Measurements from ENCODE around the gene CXCL5. TPM values are rescaled to one million over a fixed set of nuclear protein-coding genes. Genes with fewer than 3 reads are reported as not detected.

Gene CXCL5
- total and polyA plus RNA-seq, 2 donors (not counting 3 experiments of a cell fraction or from before 2014, with no cell fraction given): 0.33 to 0.40 TPM

GRCh38 chr4:74041418-74041817, 42.9 kb upstream of the CXCL5 start:
- Histone ChIP-seq H3K27ac (ENCODE audit: insufficient read depth, low read depth, low read length) (no peak overlapping the region), H4K20me1 (replicated peaks; ENCODE audit: control insufficient read depth, extremely low read depth, insufficient read depth, low read length) (no peaks in the 10 kb centered on the region), H3K9me1 (replicated peaks; ENCODE audit: control insufficient read depth, extremely low read depth, insufficient read depth, low read length) (no peaks in the 10 kb centered on the region), H3K9ac (replicated peaks; ENCODE audit: extremely low read depth, insufficient read depth, low read length) (no peak overlapping the region), H3K4me2 (ENCODE audit: insufficient read depth, low read length) (no peak overlapping the region), H3K79me2 (ENCODE audit: control insufficient read depth, insufficient read depth, low read length) (no peaks in the 10 kb centered on the region), H3K4me3 (replicated peaks in 1 of 3; ENCODE audit: insufficient read depth in 1 of 3, low read depth in 1 of 3, low read length in 3 of 3) (no peak overlapping the region), H3K36me3 (ENCODE audit: control insufficient read depth in 2 of 2, extremely low read depth in 1 of 2, insufficient read depth in 2 of 2, low read length in 2 of 2) (no peaks in the 10 kb centered on the region), H3K9me3 (replicated peaks; ENCODE audit: control insufficient read depth, insufficient read depth, low read length) (no peaks in the 10 kb centered on the region), H3K4me1 (ENCODE audit: control insufficient read depth, extremely low read depth, insufficient read depth, low read length) (peaks cover 16% of the 10 kb centered on the region), H2AFZ (ENCODE audit: low read depth, low read length) (no peak overlapping the region), H3K27me3 (ENCODE audit: control insufficient read depth in 2 of 2, insufficient read depth in 2 of 2, low read length in 2 of 2) (no peaks in the 10 kb centered on the region)
- dilution Hi-C loops (cut with MboI; ENCODE audit: extremely low pct_ligation_motif_present, low sequenced_read_pairs) (no loop called here), intact Hi-C loops (cut with micrococcal nuclease) (no loop called here)
- DNase-seq (ENCODE audit: low read depth, low spot score): no peak
- ChIA-PET CTCF (interaction anchor here (1.1 to 2.4 kb wide), 6 partner anchors 11 to 387 kb away, joined by 3 to 10 read pairs (median 3); partner anchors contain the start of gene CXCL2), POLR2A (no interaction called here)
- BruUV-seq (replicated peaks): no TSS peak
- FAIRE-seq: no peak
- TF ChIP-seq GATA2 (IDR thresholded peaks at IDR 0.05; ENCODE audit: insufficient read depth, insufficient read length, low read depth, low read length) (no peak), CTCF (IDR thresholded peaks at IDR 0.05; ENCODE audit: extremely low read depth in 1 of 2, insufficient read depth in 1 of 2, low read depth in 1 of 2, low read length in 2 of 2) (no peak), FOS (IDR thresholded peaks at IDR 0.05; ENCODE audit: borderline replicate concordance, insufficient read depth, low read length) (no peak), POLR2A (IDR thresholded peaks at IDR 0.05; ENCODE audit: low read depth, low read length) (no peak), EZH2 (IDR thresholded peaks at IDR 0.05; ENCODE audit: borderline replicate concordance, low read depth, low read length, severe bottlenecking) (no peak), JUN (IDR thresholded peaks at IDR 0.05; ENCODE audit: borderline replicate concordance, insufficient read depth, insufficient read length, low read depth) (no peak), MAX (IDR thresholded peaks at IDR 0.05; ENCODE audit: insufficient read depth, insufficient read length) (no peak), POLR2AphosphoS5 (IDR thresholded peaks at IDR 0.05; ENCODE audit: insufficient read depth, low read depth, low read length) (no peak), MYC (IDR thresholded peaks at IDR 0.05; ENCODE audit: low read depth, low read length) (no peak)
